Neuronal stem cell (in vitro differentiated cells): ENCODE results near the gene LCN9.
A peak's percentile ranks its signal among the peaks of the same experiment; 100 is the strongest.

Experiments used
- DNase-seq: peaks from one replicate; pipeline ENCODE4 v3.0.0-alpha.2; 2013; ENCODE audit warnings: low spot score
- H2AFZ ChIP-seq: one replicate; pipeline ENCODE4 v1.6.1; 2013; ENCODE audit warnings: mild to moderate bottlenecking, low read length, inconsistent platforms
- H2AK5ac ChIP-seq: 2 replicates; pipeline ENCODE4 v1.6.1; 2013; ENCODE audit warnings: low read depth, mild to moderate bottlenecking, inconsistent platforms, low read length, moderate library complexity, mixed read lengths
- H2BK120ac ChIP-seq: 2 replicates; pipeline ENCODE4 v1.6.1; 2013; ENCODE audit warnings: low read depth, mild to moderate bottlenecking, inconsistent platforms, low read length, moderate library complexity, mixed read lengths
- H2BK12ac ChIP-seq: one replicate; pipeline ENCODE4 v1.6.1; 2013; ENCODE audit warnings: low read length, inconsistent platforms
- H2BK15ac ChIP-seq: 2 replicates; pipeline ENCODE4 v1.6.1; 2013; ENCODE audit warnings: mild to moderate bottlenecking, low read length, inconsistent platforms, mixed read lengths
- H2BK5ac ChIP-seq: one replicate; pipeline ENCODE4 v1.6.1; 2013; ENCODE audit warnings: inconsistent platforms, mild to moderate bottlenecking, low read length, moderate library complexity
- H3K14ac ChIP-seq: one replicate; pipeline ENCODE4 v1.6.1; 2013; ENCODE audit warnings: low read length, inconsistent platforms
- H3K18ac ChIP-seq: 2 replicates; pipeline ENCODE4 v1.6.1; 2013; ENCODE audit warnings: low read length, inconsistent platforms
- H3K23ac ChIP-seq: 2 replicates; pipeline ENCODE4 v1.6.1; 2013; ENCODE audit warnings: low read depth, mild to moderate bottlenecking, mixed read lengths, low read length, inconsistent platforms; ENCODE audit not compliant: poor library complexity
- H3K27ac ChIP-seq: replicated peaks from 3 replicates; pipeline ENCODE4 v1.5.1; 2013; ENCODE audit warnings: low read length, inconsistent platforms
- H3K27me3 ChIP-seq, 3 experiments: 2 replicates each; pipeline ENCODE4 v1.6.1; 2013; ENCODE audit warnings: low read length in 3 of 3, mild to moderate bottlenecking in 2 of 3, inconsistent platforms in 1 of 3, low read depth in 1 of 3, mixed read lengths in 1 of 3, moderate library complexity in 1 of 3; ENCODE audit not compliant: control insufficient read depth in 3 of 3, insufficient read depth in 3 of 3
- H3K36me3 ChIP-seq, 2 donors: replicated peaks in 1 of 2; 2 replicates each; pipeline ENCODE4 v1.6.1; 2013; ENCODE audit warnings: low read length in 2 of 2; ENCODE audit not compliant: control insufficient read depth in 2 of 2, insufficient read depth in 2 of 2
- H3K4ac ChIP-seq: 2 replicates; pipeline ENCODE4 v1.6.1; 2013; ENCODE audit warnings: inconsistent platforms, mild to moderate bottlenecking, low read length, moderate library complexity
- H3K4me1 ChIP-seq, 2 donors: 1 replicate in 1 of 2; 2 replicates in 1 of 2; pipeline ENCODE4 v1.6.1; 2013; ENCODE audit warnings: low read length in 2 of 2, low read depth in 1 of 2; ENCODE audit not compliant: control insufficient read depth in 2 of 2, insufficient read depth in 1 of 2
- H3K4me2 ChIP-seq: one replicate; pipeline ENCODE4 v1.6.1; 2013; ENCODE audit warnings: mild to moderate bottlenecking, low read length, inconsistent platforms; ENCODE audit not compliant: insufficient read depth, poor library complexity, severe bottlenecking
- H3K4me3 ChIP-seq, 2 donors: 2 replicates each; pipeline ENCODE4 v1.5.1; 2013; ENCODE audit warnings: low read length in 2 of 2, mild to moderate bottlenecking in 2 of 2, inconsistent platforms in 1 of 2, moderate library complexity in 1 of 2
- H3K79me1 ChIP-seq: one replicate; pipeline ENCODE4 v1.6.1; 2013; ENCODE audit warnings: low read depth, mild to moderate bottlenecking, inconsistent platforms, low read length, moderate library complexity
- H3K9ac ChIP-seq: one replicate; pipeline ENCODE4 v1.6.1; 2013; ENCODE audit warnings: mild to moderate bottlenecking, low read depth, low read length, inconsistent platforms; ENCODE audit not compliant: poor library complexity
- H3K9me3 ChIP-seq, 2 donors: replicated peaks in 1 of 2; 2 replicates each; pipeline versions ENCODE3 to v1.6.1; 2013; ENCODE audit warnings: low read length in 2 of 2, mild to moderate bottlenecking in 2 of 2, inconsistent platforms in 1 of 2, low read depth in 1 of 2, mixed read lengths in 1 of 2, moderate library complexity in 1 of 2; ENCODE audit not compliant: control insufficient read depth in 2 of 2, insufficient read depth in 1 of 2
- H4K8ac ChIP-seq: one replicate; pipeline ENCODE4 v1.6.1; 2013; ENCODE audit warnings: low read depth, mild to moderate bottlenecking, inconsistent platforms, low read length, moderate library complexity
- H4K91ac ChIP-seq: one replicate; pipeline ENCODE4 v1.6.1; 2013; ENCODE audit warnings: low read length, low read depth, mild to moderate bottlenecking, inconsistent platforms; ENCODE audit not compliant: poor library complexity
- WGBS, 2 donors: extraction: QIAGEN DNeasy Blood & Tissue Kit; methylation state at CpG; one replicate each; pipeline ENCODE4 v1.1.7; 2013; ENCODE audit warnings: missing lambda C conversion rate in 2 of 2, mixed read lengths in 1 of 2; ENCODE audit not compliant: insufficient read length in 2 of 2, insufficient replicate concordance in 1 of 2; ENCODE audit errors: extremely low coverage in 2 of 2; 5-methylcytosine and 5-hydroxymethylcytosine counted together

LCN9 gene

DNA sequence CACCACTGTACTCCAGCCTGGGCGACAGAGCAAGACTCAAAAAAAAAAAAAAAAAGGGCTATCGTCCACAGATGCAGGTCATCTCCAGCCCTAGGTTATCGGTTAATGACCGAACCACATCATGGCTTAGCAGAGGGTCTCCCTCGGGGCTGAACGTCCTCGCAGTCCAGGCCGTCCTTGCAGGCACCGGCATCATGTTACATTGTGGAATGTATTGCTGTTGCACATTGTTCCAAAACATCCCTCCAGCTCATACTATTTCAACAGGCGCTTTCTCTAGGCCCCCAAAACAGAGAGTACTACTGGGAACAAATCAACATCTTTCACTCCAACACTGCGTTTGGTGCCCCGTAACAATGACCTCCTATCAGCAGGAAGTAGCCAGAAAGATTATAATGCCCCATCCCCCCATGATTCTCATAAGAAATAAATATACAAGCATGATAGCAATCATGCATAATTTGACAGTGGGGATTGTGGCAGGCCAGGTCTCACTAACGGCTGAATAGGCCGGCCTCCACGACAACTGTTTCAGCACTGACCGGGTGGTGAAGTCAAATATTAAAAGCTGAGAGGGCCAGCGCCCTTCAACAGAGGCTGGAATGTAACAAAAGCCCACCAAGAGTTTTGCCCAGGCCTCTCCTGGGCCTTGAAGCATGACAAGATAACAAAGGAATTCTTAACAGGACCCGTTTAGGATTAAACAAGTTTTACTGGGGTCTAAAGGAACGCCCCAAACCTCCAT, 1.1 kb upstream of the LCN9 start:
- H3K27ac ChIP-seq, result peak overlapping the region; percentile 55
- peak overlapping the region; percentile 76 for H3K18ac ChIP-seq

DNA sequence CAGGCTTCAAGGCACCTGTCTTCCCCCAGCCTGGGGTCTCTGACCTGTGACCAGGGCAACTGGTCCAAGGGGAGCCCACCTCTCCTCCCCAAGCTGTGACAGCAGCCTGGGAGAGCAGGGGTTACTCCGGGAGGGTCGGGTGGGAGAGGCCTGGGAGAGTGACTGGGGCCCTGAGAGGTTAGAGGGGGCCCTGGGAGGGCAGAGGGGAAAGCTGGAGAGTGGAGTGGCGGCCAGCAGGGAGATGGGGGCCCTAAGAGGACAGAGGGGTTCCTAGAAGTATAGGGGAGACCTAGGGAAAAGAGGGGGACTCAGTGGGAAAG, 302 bp downstream of the LCN9 start:
- H4K8ac ChIP-seq, result peak overlapping the region; percentile 95
- peak overlapping the region; percentile 93 for H2BK12ac ChIP-seq
- H3K23ac ChIP-seq, result no peak overlapping the region
- DNase-seq, result no peak
- H3K9me3 ChIP-seq, result peaks cover 0 to 6% of the 10 kb centered on the region in 2 donors
- peak overlapping the region; percentile 85 for H2BK120ac ChIP-seq
- no peak overlapping the region for H3K4me3 ChIP-seq
- peaks cover 0 to 4% (median 0%) of the 10 kb centered on the region in 3 experiments for H3K27me3 ChIP-seq
- H3K4me1 ChIP-seq, result peaks cover 13 to 15% of the 10 kb centered on the region in 2 donors
- H4K91ac ChIP-seq, result no peak overlapping the region
- peak overlapping the region; percentile 96 for H3K14ac ChIP-seq
- H3K4me2 ChIP-seq, result no peak overlapping the region
- H3K79me1 ChIP-seq, result peaks cover 3% of the 10 kb centered on the region
- H2BK15ac ChIP-seq, result peak overlapping the region; percentile 99
- no peaks in the 10 kb centered on the region for H3K36me3 ChIP-seq
- H2BK5ac ChIP-seq, result peak overlapping the region; percentile 93
- H3K9ac ChIP-seq, result no peak overlapping the region
- H3K27ac ChIP-seq, result no peak overlapping the region
- H2AFZ ChIP-seq, result no peak overlapping the region
- no CpG with 5 or more reads among the region's 3 CpGs for WGBS, 2 donors
- peak overlapping the region; percentile 97 for H3K18ac ChIP-seq
- peak overlapping the region; percentile 94 for H2AK5ac ChIP-seq
- H3K4ac ChIP-seq, result peak overlapping the region; percentile 71

More for the DNA sequence above, 1.1 kb upstream of the LCN9 start:
- Histone ChIP-seq H2BK12ac (no peak overlapping the region), H3K4me1 (peaks cover 13 to 15% of the 10 kb centered on the region in 2 donors), H4K91ac (no peak overlapping the region), H3K79me1 (peaks cover 3% of the 10 kb centered on the region), H2BK120ac (no peak overlapping the region), H2BK15ac (no peak overlapping the region), H3K36me3 (no peaks in the 10 kb centered on the region), H3K4me3 (no peak overlapping the region), H2BK5ac (no peak overlapping the region), H3K23ac (no peak overlapping the region), H3K9ac (no peak overlapping the region), H3K9me3 (peaks cover 1 to 6% of the 10 kb centered on the region in 2 donors), H2AFZ (peak overlapping the region; percentile 83), H3K4ac (no peak overlapping the region), H3K4me2 (no peak overlapping the region), H3K27me3 (peaks cover 0 to 11% (median 0%) of the 10 kb centered on the region in 3 experiments), H3K14ac (no peak overlapping the region), H4K8ac (no peak overlapping the region), H2AK5ac (no peak overlapping the region)
- no CpG with 5 or more reads among the region's 19 CpGs for whole genome bisulfite sequencing, 2 donors
- no peak for DNase-seq

DNA sequence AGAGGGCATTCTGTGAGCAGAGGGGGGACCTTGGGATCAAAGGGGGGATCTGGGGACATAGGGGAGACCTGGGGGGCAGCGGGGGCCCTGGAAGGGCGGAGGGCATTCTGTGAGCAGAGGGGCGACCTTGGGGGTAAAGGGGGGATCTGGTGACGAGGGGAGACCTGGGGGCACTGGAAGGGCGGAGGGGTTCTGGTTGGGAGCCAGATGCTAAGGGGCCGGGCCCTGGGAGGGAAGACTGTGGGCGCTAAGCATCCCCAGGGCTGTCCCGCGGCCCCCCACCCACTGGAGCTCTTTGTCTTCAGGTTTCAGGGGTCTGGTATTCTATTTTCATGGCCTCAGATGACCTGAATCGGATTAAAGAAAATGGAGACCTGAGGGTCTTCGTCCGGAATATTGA, 748 bp downstream of the LCN9 start:
- H3K4me2 ChIP-seq, result no peak overlapping the region
- no peak overlapping the region for H4K8ac ChIP-seq
- no peak overlapping the region for H3K23ac ChIP-seq
- peaks cover 0 to 6% of the 10 kb centered on the region in 2 donors for H3K9me3 ChIP-seq
- H2BK5ac ChIP-seq, result peak overlapping the region; percentile 93
- no peak overlapping the region for H2BK12ac ChIP-seq
- no peak overlapping the region for H3K4ac ChIP-seq
- H2BK15ac ChIP-seq, result no peak overlapping the region
- no CpG with 5 or more reads among the region's 12 CpGs for WGBS, 2 donors
- H2AFZ ChIP-seq, result no peak overlapping the region
- peaks cover 3% of the 10 kb centered on the region for H3K79me1 ChIP-seq
- H3K18ac ChIP-seq, result peak overlapping the region; percentile 97
- peaks cover 13 to 15% of the 10 kb centered on the region in 2 donors for H3K4me1 ChIP-seq
- H2BK120ac ChIP-seq, result no peak overlapping the region
- H3K36me3 ChIP-seq, result no peaks in the 10 kb centered on the region
- no peak overlapping the region for H4K91ac ChIP-seq
- H2AK5ac ChIP-seq, result peak overlapping the region; percentile 42
- no peak overlapping the region for H3K9ac ChIP-seq
- H3K27ac ChIP-seq, result no peak overlapping the region
- H3K4me3 ChIP-seq, result no peak overlapping the region
- peaks cover 0 to 4% (median 0%) of the 10 kb centered on the region in 3 experiments for H3K27me3 ChIP-seq
- no peak for DNase-seq
- no peak overlapping the region for H3K14ac ChIP-seq

DNA sequence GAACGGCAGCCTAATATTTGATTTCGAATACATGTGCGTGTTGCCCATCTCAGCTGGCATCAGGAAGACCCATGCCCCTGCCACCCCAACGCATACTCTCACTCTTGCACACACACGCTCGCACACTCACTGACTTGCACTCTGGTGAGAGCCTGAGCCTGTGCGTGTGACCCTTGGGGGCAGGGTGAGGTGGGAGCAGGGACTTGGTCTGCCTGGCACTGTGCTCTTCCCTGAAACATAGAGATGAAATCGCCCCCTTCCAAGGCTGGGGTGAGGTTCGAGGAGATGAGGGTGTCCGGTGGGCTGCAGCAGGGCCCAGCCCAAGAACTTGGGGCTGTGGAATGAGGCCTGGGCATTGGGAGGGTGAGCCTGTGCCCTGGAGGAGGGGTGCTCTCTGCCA, 1.2 kb downstream of the LCN9 start:
- Histone ChIP-seq H3K4ac (no peak overlapping the region), H3K4me1 (peaks cover 13 to 15% of the 10 kb centered on the region in 2 donors), H3K4me3 (no peak overlapping the region), H2BK12ac (peak overlapping the region; percentile 31), H3K9me3 (peaks cover 0 to 6% of the 10 kb centered on the region in 2 donors), H3K79me1 (peaks cover 3% of the 10 kb centered on the region), H3K9ac (no peak overlapping the region), H4K8ac (no peak overlapping the region), H2AK5ac (peak overlapping the region; percentile 96), H2BK5ac (peak overlapping the region; percentile 83), H3K14ac (peak overlapping the region; percentile 90), H3K27me3 (peaks cover 0 to 4% (median 0%) of the 10 kb centered on the region in 3 experiments), H3K4me2 (no peak overlapping the region), H3K18ac (peak overlapping the region; percentile 90), H3K36me3 (no peaks in the 10 kb centered on the region), H4K91ac (peak overlapping the region; percentile 24), H2AFZ (no peak overlapping the region), H2BK15ac (peak overlapping the region; percentile 90), H3K27ac (no peak overlapping the region), H2BK120ac (no peak overlapping the region), H3K23ac (peak overlapping the region; percentile 78)
- no peak for DNase-seq
- WGBS, 2 donors, result no CpG with 5 or more reads among the region's 10 CpGs
